Testis (tissue), 2 donors: ENCODE data around the gene TLE6.

ENCODE experiments used
- CTCF ChIP-seq, 3 experiments: fragments of 450-650 bp in 2 of 3; fragments of 200-600 bp in 1 of 3; sonication (generic) in 1 of 3; IDR thresholded peaks; one replicate each; pipeline ENCODE4 v1.5.1; 2016 to 2019; ENCODE audit warnings: antibody characterized with exemption in 3 of 3, mild to moderate bottlenecking in 2 of 3, moderate library complexity in 1 of 3
- POLR2A ChIP-seq: fragments of 450-650 bp; IDR thresholded peaks from one replicate; pipeline ENCODE4 v1.6.1; 2017; ENCODE audit warnings: antibody characterized with exemption, mild to moderate bottlenecking, moderate library complexity

DNA sequence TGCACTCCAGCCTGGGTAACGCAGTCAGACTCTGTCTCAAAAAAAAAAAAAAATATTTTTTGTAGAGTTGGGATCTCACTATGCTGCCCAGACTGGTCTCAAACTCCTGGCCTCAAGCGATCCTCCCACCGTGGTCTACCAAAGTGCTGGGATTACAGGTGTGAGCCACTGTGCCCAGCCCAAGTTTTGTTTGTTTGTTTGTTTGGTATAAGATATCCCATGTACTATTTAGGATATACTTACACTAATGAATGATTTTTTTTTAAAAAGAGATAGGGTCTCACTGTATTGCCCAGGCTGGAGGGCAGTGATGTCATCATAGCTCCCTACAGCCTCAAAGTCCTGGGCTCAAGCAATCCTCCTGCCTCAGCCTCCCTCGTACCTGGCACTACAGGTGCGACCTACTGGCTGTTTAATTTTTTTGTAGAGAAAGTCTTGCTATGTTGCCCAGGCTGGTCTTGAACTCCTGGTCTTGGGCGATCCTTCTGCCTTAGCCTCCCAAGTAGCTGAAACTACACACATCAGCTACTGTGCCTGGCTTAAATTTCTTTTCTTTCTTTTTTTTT is 24.0 kb downstream of the TLE6 start:
- TF ChIP-seq CTCF (IDR thresholded peaks at IDR 0.05) (no peak), POLR2A (no peak)
